HG03095 (cell line): ENCODE data around the gene INHA.

Experiments used
- ATAC-seq: cut with Tn5 transposase; IDR thresholded peaks from one replicate; pipeline ENCODE4 v1.9.1; 2021; ENCODE audit warnings: moderate library complexity; ENCODE audit not compliant: unreplicated experiment

Gene INHA

GRCh38 chr2:219573166-219573565 is 1.1 kb downstream of the INHA start:
- ATAC-seq = no peak

GRCh38 chr2:219574484-219575311 is 2.6 kb downstream of the INHA start:
- ATAC-seq = no peak

- ATAC-seq = no peak
Observed at GRCh38 chr2:219575566-219576504, 3.7 kb downstream of the INHA start.

- no peak for ATAC-seq
Observed at GRCh38 chr2:219576505-219577388, 4.6 kb downstream of the INHA start.

GRCh38 chr2:219578811-219579613 is 6.9 kb downstream of the INHA start:
- ATAC-seq = no peak

GRCh38 chr2:219581346-219581745 is 9.2 kb downstream of the INHA start:
- ATAC-seq = no peak

GRCh38 chr2:219591091-219591490 is 19.0 kb downstream of the INHA start:
- ATAC-seq = no peak

GRCh38 chr2:219592736-219593135 is 20.6 kb downstream of the INHA start:
- ATAC-seq = no peak

- ATAC-seq = no peak
Observed at GRCh38 chr2:219593154-219593553, 21.0 kb downstream of the INHA start.

GRCh38 chr2:219595256-219595655 is 23.1 kb downstream of the INHA start:
- no peak for ATAC-seq

GRCh38 chr2:219596954-219597551 is 24.9 kb downstream of the INHA start:
- ATAC-seq = no peak

- ATAC-seq = peak; percentile 90
Observed at GRCh38 chr2:219597552-219598307, 25.6 kb downstream of the INHA start, which contains the start of gene STK11IP. Gene STK11IP (plus strand): TSS chr2:219597857. CDS start chr2:219598120, 263 bp downstream.

GRCh38 chr2:219598308-219599078 is 26.4 kb downstream of the INHA start:
- no peak for ATAC-seq

- ATAC-seq = no peak
Observed at GRCh38 chr2:219603771-219604170, 31.7 kb downstream of the INHA start.

GRCh38 chr2:219605607-219605954 is 33.5 kb downstream of the INHA start:
- ATAC-seq = no peak

GRCh38 chr2:219607931-219608330 is 35.8 kb downstream of the INHA start:
- no peak for ATAC-seq

GRCh38 chr2:219608399-219608964 is 36.4 kb downstream of the INHA start:
- no peak for ATAC-seq
